Measurements from ENCODE around the gene DEFB121.
"Not testable (repeated sequence)": the region's sequence is repeated elsewhere in the genome, so short reads cannot be mapped to it uniquely, and the experiment has no call there.

DEFB121 gene, protein sequence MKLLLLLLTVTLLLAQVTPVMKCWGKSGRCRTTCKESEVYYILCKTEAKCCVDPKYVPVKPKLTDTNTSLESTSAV

DNA sequence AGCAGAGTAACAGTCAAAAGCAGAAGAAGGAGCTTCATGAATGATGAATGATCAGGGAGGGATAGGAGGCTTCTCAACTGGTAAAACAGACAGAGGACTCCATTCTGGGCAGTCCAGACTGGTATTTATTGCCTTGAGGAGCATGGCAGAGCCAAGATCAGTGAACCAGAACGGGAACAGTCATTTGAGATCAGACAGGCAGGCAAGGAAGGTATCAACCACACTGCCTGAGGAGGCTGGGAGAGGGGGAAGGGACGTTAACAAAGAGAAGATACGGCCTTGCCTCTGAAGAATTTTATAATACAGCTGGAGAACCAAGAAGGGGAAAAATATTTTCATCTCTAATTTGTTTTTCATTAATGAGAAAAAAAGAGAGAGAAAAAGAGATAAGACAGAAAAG lies at the start of gene DEFB121:
TSS of gene DEFB121 (minus strand) at position 101 of the 400 bp plus-strand sequence. CDS start at position 38, 63 bp downstream.
- no peak for DNase-seq

DNA sequence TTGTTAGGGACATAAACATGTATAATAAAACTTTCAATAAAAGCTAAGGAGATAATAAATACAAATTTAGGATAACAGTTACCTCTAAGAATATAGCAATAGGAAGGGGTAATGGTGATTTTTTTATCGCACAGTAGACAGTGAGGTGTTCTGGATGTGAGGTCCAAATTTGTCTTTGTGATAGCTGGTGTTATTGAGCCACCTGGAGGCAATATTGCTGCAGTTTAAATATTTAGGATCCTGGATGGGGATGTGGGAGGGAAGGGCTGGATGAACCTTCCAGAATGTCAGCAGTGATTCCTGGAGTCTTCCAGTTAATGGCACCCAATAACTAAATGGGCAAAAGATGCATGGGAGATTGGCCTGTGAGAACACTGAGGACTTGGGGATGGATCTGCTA lies 48.3 kb upstream of the DEFB121 start:
- no peak for DNase-seq

DNA sequence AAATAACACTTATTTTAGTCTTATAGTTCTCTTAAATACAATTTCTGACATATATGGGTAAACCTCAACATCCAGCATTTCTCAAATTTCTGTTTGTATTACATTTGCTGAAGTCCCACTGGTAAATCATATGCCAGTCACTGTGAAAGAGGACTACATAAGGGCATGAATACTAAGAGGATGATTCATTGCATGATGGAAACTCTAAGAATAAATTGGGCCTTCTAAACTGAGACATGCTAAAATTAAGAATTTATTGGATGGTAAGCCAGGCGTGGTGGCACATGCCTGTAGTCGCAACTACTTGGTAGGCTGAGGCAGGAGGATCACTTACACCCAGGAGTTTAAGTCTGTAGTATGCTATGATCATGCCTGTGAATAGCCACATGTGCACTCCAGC lies 46.6 kb upstream of the DEFB121 start:
- no peak for DNase-seq

DNA sequence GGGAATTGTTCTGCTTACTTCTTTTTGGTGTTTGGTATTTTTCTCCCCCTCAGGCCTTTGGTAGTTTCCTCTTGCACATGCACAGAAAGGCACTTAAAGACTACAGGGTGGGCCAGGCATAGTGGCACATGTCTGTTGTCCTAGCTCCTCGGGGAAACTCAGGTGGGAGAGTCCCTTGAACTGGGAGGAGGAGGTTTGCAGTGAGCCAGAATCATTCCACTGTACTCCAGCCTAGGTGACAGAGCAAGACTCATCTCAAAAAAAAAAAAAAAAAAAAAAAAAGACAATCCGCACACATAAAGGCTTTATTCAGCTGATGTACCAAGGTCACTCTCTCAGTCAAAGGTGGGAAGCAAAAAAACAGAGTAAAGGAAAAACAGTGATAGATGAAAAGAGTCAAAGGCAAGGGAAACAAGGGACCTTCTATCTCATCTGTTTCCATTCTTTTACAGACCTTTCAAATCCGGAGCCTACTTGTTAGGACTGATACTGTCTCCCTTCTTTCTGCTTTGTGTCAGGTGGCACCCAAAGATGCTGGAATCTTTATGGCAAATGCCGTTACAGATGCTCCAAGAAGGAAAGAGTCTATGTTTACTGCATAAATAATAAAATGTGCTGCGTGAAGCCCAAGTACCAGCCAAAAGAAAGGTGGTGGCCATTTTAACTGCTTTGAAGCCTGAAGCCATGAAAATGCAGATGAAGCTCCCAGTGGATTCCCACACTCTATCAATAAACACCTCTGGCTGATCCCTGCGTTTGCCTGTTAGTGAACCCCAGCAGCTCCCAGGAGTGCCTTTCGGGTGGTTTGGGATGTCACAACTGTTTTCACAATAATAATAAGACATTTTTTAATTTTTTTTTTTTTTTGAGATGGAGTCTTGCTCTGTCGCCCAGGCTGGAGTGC lies 43.7 kb upstream of the DEFB121 start:
- no peak for DNase-seq

DNA sequence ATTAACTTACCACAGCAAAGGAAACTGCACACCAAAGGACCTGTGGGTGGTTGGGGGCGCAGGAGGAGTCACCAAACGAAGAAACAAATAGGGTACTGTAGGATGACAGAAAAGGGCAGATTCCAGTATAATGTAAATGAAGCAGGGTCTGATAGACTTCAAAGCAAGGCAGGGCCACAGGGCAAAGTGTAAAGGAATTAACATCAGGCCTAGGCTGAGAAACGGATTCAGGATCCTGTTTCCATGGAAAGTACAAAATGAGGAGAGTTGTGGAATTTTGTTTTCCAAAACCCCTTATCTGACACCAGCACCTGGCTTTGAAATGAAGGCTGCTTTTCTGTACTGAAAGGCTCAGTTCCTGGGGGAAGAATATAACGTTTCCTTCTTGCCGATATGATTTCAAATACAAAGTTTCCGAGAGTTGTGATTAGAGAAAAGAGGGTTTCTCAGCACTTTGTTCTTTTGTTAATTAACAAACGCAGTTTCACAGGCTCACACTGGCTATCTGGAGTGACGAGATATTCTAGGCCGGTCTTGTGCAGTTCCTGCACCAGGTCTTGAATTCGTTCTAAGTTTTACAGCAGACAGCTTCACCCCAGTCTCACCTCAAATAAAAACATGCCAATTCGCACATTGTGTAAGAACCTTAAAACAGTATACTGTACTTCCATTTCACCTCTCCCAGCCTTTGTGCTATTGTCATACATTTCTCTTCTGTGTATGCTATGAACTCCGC lies 40.2 kb upstream of the DEFB121 start:
- no peak for DNase-seq

DNA sequence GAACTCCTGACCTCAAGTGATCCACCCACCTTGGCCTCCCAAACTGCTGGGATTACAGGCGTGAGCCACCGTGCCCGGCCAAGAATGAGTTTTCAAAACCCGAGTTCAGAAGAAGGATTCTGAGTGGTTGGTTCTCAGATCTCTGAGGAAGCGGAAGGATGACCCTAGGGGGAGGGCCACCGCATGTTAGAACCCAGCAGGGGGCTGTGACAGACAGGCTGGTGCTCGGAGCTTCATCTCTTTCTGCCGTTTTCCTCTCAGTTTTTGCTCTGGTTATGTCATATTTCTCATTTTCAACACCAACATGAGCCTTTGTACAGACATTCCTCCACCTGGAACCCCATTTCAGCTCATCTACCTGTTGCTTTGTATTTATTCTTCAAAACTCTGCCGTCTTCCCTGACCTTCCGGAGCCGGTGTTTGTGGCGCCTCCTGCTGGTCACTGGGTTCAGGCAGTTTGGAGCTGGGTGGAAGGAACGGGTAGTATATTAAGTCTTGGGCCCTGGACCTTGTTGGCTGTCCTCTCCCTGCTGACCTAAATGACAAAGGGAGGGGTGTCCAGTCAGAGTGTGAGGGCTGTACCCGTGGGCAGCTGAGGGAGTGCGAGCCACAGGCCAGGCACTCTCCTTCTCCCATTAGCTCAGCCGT lies 34.1 kb upstream of the DEFB121 start, which contains the start of gene DEFB123:
TSS of gene DEFB123 (plus strand) at position 621 of the 648 bp plus-strand sequence. CDS start 67 bp downstream, outside the sequence.
- no peak for DNase-seq

DNA sequence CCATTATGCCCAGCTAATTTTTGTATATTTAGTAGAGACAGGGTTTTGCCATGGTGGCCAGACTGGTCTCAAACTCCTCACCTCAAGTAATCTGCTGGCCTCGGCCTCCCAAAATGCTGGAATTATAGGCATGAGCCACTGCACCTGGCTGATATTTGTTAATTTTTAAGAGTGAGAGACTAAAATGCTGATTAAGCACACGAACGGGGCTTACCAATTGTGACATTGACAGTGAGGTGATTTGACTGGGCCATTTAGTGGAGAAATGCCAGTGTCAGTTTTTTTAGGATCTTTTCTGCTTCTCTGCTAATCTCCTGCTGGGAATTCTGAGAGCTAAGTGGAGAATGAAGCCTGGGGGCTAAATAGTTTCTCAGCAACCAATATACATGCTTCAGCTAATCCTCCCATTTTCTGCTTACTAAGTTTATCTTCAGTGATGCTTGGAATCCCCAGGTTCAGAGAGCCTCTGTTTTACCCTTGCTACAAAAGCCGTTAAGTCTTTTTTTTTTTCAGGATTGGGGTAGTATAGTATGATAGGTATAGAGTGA lies 24.6 kb upstream of the DEFB121 start:
- DNase-seq: no peak

DNA sequence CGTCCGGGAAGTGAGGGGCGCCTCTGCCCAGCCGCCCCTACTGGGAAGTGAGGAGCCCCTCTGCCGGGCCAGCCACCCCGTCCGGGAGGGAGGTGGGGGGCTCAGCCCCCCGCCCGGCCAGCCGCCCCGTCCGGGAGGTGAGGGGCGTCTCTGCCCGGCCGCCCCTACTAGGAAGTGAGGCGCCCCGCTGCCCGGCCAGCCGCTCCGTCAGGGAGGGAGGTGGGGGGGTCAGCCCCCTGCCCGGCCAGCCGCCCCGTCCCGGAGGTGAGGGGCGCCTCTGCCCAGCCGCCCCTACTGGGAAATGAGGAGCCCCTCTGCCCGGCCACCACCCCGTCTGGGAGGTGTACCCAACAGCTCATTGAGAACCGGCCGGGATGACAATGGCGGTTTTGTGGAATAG lies 21.6 kb upstream of the DEFB121 start:
- DNase-seq: not testable (repeated sequence)

DNA sequence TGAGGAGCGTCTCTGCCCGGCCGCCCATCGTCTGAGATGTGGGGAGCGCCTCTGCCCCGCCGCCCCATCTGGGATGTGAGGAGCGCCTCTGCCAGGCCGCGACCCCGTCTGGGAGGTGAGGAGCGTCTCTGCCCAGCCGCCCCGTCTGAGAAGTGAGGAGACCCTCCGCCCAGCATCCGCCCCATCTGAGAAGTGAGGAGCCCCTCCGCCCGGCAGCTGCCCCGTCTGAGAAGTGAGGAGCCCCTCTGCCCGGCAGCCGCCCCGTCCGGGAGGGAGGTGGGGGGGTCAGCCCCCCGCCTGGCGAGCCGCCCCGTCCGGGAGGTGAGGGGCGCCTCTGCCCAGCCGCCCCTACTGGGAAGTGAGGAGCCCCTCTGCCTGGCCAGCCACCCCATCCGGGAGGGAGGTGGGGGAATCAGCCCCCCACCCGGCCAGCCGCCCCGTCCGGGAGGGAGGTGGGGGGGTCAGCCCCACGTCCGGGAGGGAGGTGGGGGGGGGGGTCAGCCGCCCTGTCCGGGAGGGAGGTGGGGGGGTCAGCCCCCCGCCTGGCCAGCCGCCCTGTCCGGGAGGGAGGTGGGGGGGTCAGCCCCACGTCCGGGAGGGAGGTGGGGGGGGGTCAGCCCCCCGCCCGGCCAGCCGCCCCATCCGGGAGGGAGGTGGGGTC lies 21.0 kb upstream of the DEFB121 start:
- DNase-seq: not testable (repeated sequence)

DNA sequence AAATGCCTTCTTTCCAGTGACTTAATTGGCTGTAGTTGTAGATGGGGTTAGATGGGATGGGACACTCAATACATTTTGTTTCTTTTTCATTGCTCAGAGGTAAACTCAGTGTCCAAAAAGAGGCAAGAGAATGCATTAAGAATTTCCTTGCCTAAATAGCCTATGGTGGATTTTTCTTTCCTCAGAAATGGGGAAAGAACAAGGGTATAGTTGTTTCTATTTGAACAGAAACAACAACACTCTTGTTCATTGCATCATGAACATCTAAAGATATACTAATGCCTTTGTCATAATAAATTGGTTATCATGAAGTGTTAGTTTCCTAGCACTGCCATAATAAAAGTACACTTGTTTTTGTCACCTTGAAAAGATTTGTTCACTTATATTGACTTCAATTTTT lies 19.8 kb upstream of the DEFB121 start:
- no peak for DNase-seq

DNA sequence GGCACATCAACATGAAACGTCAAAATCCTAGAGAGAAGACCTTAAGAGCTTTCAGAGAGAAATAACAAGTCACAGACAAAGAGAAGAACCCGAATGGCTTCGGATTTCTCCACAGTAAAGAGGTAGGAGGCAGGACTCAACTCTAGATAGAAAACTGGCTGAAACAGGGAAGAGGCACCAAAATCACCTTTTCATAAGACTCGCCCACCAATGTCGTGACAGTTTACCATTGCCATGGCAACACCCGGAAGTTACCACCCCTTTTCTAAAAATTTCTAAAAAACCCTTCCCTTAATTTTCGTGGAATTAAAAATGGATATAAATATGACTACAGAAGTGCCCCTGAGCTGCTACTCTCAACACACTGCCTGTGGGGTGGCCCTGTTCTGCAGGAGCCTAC lies 12.3 kb upstream of the DEFB121 start:
- DNase-seq: no peak

DNA sequence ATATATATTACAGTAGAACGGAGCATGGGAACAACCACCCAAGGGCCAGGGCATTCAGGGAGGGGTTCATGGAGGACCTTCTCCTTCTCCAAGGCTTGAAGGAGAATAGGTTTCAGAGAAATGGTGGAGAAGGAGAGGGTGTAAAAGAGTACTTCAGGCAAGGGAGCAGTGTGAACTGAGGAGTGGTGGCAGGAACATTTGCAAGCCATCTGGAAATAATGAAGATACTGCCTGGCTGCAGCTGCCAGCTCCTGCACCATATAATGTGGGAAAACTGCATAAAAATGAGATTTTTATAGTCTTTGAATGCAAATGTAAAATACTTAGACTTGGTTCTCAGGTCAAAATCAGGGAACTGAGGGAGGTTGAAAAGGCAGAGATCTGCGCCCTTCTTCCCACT lies 9.6 kb upstream of the DEFB121 start:
- DNase-seq: no peak

DNA sequence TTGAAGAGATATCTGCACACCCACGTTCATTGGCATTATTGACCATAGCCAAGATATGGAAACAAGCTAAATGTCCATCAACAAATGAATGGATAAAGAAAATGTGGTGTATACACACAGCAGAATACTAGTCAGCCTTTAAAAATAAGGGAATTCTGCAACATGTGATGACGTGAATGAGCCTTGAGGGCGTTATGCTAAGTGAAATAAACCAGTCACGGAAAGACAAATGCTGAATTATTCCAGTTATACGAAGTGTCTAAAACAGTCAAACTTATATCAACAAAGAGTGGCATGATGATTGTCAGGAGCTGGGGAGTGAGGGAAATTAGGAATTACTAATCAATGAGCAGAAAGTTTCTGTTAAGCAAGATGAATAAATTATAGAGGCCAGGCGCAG lies 8.4 kb upstream of the DEFB121 start:
- DNase-seq: no peak

DNA sequence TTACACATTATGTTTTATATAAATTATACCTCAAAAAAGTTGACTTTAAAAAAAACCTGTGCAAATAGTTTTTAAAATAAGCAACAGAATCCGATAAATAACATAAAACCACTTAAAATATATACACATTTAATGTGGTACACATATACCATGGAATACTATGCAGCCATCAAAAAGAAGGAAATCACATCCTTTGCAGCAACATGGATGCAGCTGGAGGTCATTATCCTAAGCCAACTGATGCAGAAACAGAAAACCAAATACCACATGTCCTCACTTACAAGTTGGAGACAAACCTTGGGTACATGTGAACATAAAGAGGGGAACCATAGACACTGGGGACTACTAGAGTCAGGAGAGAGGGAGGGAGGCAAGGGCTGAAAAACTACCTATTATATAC lies 4.0 kb upstream of the DEFB121 start:
- DNase-seq: no peak

DNA sequence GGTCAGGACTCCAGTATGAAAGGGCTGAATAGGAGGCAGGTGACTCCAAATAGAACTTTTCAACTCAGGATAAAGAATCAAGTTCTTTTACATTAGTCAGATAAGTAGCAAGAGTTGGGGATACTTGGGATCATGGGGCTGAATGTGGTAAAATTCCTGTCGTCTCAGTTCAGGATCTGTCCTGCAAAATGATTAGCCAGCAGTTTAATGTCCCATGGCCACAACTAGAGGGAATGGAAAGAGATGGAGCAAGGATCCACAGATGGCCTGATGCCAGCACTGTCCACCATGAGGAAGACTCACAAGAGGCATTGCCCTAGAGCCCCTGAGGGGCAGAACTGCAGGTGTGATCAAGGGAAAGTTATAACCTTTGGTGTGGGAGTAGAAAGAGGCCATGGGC lies 2.1 kb downstream of the DEFB121 start:
- DNase-seq: no peak

DNA sequence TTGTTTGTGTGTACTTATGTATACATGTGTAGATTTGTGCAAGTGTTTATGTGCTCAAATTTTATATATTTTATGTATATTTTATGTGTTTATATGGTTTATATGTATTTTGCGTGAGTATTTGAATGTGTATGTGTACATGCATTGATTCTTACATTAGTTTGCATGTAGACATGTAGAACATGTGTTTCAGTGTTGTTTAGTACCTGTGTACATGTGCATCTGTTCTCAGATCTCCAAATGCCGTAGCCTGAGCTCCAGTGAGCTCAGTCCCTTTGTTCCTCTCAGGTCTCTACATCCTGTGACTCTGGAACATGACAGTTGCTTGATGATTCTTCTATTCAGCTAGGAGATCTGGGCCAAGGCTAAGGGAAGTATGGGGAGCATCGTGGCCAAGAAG lies 11.1 kb downstream of the DEFB121 start:
- no peak for DNase-seq

DNA sequence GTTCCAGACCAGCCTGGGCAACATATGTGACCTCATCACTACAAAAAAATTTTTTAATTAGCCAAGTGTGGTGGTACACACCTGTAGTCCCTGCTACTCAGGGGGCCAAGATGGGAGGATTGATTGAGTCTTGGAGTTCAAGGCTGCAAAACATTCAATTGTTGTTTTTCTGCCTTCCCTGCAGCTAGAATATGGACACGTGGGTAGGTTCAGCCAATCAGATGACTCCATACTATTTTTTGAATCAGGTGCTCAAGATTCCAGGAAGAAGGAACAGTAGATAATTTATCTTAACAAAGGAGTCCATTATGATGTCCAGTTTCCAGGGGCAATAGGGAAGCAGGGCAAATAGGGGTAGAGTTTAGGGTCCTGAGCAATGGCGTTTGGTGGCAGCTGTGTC lies 13.2 kb downstream of the DEFB121 start:
- DNase-seq: no peak

DNA sequence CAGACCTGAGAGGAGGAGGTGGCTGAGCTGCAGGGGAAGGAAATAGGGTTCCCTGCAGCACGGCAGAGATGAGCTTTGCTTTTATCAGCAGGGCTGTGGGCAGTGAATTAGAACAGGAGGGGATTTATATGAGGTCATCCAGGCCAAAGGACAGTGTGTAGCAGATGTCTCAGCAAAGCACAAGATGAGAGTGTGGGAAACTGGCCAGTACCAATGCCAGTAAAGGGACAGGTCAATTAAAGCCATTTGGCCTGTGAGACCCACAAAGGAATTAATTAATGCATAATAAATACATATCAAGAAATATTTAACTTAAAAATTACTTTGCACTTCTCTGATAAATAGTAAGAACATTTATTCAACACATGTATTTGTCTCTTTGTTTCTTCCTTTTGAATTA lies 15.5 kb downstream of the DEFB121 start, which contains the start of gene DEFB119:
TSS of gene DEFB119 (minus strand) at position 101 of the 400 bp plus-strand sequence. CDS start 107 bp downstream, outside the sequence.
- no peak for DNase-seq

DNA sequence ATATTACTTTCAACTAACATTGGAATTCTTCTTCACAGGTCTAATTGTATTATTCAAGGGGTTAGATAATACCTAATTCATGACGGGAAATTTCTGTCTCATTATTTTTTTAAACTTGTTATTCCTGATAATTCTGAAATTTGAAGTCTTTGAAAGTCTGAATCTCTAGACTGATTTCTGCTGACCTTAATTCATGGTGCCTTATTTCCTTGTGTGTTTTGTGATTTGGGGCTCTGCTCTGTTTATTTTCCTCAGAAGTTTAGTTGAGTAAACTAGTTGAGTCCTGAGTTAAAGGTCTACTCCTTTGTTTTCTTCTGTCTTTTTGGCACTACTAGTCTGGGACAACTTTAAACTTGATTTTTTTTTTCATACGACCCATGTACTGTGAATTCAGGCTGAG lies 31.7 kb downstream of the DEFB121 start:
- DNase-seq: no peak

DNA sequence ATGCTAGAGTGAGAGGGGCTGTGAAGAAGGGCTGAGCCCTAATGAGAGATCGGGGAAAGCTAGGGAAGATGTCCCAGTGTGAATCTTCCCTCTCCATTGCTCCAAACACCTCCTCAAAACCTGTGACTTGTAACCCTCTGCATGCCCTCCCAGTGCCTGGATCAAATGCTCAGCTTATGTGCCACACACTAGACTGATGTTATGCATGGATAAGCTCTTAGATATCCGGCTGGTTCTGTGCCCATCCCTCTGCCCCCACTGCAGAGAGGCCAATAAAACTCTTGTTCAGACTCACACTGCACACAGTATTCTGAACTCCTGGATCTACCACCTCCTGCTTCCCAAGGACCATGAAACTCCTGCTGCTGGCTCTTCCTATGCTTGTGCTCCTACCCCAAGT lies 37.7 kb downstream of the DEFB121 start, which contains the start of gene DEFB118:
TSS of gene DEFB118 (plus strand) at position 301 of the 400 bp plus-strand sequence. CDS start at position 351, 50 bp downstream.
- no peak for DNase-seq

DNA sequence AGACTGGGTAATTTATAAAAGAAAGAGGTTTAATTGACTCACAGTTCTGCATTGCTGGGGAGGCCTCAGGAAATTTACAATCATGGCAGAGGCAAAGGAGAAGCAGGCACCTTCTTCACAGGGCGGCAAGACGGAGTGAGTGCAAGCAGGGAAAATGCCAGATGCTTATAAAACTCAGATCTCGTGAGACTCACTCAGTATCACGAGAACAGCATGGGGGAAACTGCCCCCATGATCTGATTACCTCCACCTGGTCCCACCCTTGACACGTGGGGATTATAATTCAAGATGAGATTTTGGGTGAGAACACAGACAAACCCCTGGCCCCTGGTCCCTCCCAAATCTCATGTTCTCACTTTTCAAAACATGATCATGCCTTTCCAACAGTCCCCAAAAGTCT lies 41.7 kb downstream of the DEFB121 start:
- DNase-seq: not testable (repeated sequence)

DNA sequence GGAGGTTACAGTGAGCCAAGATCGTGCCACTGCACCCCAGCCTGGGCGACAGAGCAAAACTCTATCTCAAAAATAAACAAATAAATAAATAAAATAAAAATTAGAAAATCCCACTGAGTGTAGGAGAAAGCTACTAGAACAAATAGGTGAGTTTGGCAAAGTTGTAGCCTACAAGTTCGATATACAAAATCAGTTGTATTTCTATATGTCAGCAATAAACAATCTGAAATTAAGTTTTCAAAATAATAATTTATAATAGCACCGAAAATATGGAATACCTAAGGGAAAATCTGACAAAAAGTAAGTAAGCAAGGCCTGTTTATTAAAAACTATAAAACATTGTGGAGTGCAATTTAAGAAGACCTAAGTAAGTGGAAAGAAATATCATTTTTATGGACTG lies 42.7 kb downstream of the DEFB121 start:
- no peak for DNase-seq
